Loucy (cell line): ENCODE data around the gene KIAA0825.

ENCODE experiments used
- H2AFZ ChIP-seq: fragments of 200-600 bp; sonication (generic); 2 replicates; pipeline ENCODE4 v1.6.0; 2016; ENCODE audit warnings: antibody characterized with exemption, mild to moderate bottlenecking, low read length, moderate library complexity
- H3F3A ChIP-seq: fragments of 200-600 bp; 2 replicates; pipeline ENCODE4 v1.6.0; 2016; ENCODE audit warnings: antibody characterized with exemption, low read depth, mild to moderate bottlenecking
- H3K27me3 ChIP-seq: fragments of 200-600 bp; sonication (generic); 2 replicates; pipeline ENCODE4 v1.6.1; 2014; ENCODE audit warnings: low read length, mild to moderate bottlenecking; ENCODE audit not compliant: insufficient read depth, poor library complexity, severe bottlenecking
- H3K36me3 ChIP-seq: fragments of 200-600 bp; sonication (generic); 2 replicates; pipeline ENCODE4 v1.6.1; 2016; ENCODE audit warnings: low read length; ENCODE audit not compliant: insufficient read depth
- H3K4me1 ChIP-seq: fragments of 200-600 bp; sonication (generic); 2 replicates; pipeline ENCODE4 v1.5.1; 2014; ENCODE audit warnings: low read length, mild to moderate bottlenecking; ENCODE audit not compliant: insufficient read depth, poor library complexity, severe bottlenecking
- H3K4me2 ChIP-seq: fragments of 200-600 bp; sonication (generic); 2 replicates; pipeline ENCODE4 v1.6.0; 2014; ENCODE audit warnings: antibody characterized with exemption, low read length, low read depth, mild to moderate bottlenecking; ENCODE audit not compliant: poor library complexity, severe bottlenecking
- H3K4me3 ChIP-seq: fragments of 200-600 bp; sonication (generic); 2 replicates; pipeline ENCODE4 v1.5.1; 2014; ENCODE audit warnings: low read length, mild to moderate bottlenecking, mixed read lengths; ENCODE audit not compliant: poor library complexity, severe bottlenecking
- H3K79me2 ChIP-seq: fragments of 200-600 bp; sonication (generic); 2 replicates; pipeline ENCODE4 v1.6.1; 2014; ENCODE audit warnings: low read length; ENCODE audit not compliant: insufficient read depth
- H3K9ac ChIP-seq: fragments of 200-600 bp; sonication (generic); 2 replicates; pipeline ENCODE4 v1.6.0; 2014; ENCODE audit warnings: mild to moderate bottlenecking, low read depth, low read length, moderate library complexity; ENCODE audit not compliant: poor library complexity, severe bottlenecking
- H3K9me2 ChIP-seq: fragments of 200-600 bp; sonication (generic); replicated peaks from 2 replicates; pipeline ENCODE4 v1.6.1; 2016; ENCODE audit warnings: low read depth, low read length, mixed read lengths
- H3K9me3 ChIP-seq: fragments of 200-600 bp; sonication (generic); 2 replicates; pipeline ENCODE4 v1.6.1; 2014; ENCODE audit warnings: mild to moderate bottlenecking, antibody characterized with exemption, low read length, low read depth; ENCODE audit not compliant: insufficient read depth
- H4K20me1 ChIP-seq: fragments of 200-600 bp; sonication (generic); 2 replicates; pipeline ENCODE4 v1.6.0; 2014; ENCODE audit warnings: antibody characterized with exemption, low read length, mild to moderate bottlenecking; ENCODE audit not compliant: insufficient read depth, poor library complexity, severe bottlenecking
- EZH2phosphoT487 ChIP-seq: fragments of 200-600 bp; IDR thresholded peaks from 2 replicates; pipeline ENCODE4 v1.6.1; 2018; ENCODE audit warnings: antibody characterized with exemption, mild to moderate bottlenecking, moderate library complexity, borderline replicate concordance
- TF ChIP-seq, protein P1 (sequence below): fragments of 200-600 bp; sonication (generic); conservative IDR thresholded peaks from 2 replicates; pipeline ENCODE4 v1.5.1; 2014; ENCODE audit warnings: mild to moderate bottlenecking, antibody characterized with exemption, low read length

Gene KIAA0825

DNA sequence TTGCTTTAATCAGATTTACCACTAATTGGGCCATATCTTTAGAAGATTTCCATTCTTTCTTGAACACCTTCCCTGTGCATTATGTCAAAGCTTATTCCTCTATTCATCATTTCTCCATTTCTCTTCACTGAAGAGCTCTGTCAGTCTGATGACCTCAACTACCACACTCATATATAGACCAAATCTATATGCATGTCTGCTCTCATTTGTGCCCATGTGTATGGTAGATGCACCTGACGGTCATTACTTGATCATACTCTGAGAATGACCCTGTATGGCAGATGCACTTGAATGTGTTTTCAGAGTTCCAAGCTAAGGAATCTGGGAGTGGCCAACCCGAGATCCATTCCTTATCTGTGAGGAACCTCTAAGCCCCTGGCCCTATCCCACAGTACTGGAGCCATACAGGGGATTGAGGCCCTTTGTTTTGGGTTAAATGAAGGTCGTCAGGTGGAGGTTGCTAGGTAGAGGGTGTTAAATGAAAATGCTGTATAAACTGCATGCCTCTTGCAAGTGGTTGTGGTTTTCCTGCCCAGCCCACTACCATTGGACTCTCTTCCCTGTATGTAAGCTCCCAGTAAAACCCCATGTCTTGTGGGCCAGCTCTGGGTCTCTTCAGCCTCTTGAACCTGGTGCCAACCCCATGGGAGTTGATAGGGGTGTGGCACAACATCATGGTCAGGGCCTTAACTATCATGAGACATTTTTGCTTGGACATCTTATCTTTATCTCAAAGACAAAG is 229.5 kb downstream of the KIAA0825 start:
- H3K9ac ChIP-seq = no peak overlapping the region
- no peak overlapping the region for H2AFZ ChIP-seq
- H3K9me2 ChIP-seq = no peaks in the 10 kb centered on the region
- H3K4me2 ChIP-seq = peak overlapping the region; percentile 27
- H4K20me1 ChIP-seq = no peaks in the 10 kb centered on the region
- TF ChIP-seq, protein P1, sequence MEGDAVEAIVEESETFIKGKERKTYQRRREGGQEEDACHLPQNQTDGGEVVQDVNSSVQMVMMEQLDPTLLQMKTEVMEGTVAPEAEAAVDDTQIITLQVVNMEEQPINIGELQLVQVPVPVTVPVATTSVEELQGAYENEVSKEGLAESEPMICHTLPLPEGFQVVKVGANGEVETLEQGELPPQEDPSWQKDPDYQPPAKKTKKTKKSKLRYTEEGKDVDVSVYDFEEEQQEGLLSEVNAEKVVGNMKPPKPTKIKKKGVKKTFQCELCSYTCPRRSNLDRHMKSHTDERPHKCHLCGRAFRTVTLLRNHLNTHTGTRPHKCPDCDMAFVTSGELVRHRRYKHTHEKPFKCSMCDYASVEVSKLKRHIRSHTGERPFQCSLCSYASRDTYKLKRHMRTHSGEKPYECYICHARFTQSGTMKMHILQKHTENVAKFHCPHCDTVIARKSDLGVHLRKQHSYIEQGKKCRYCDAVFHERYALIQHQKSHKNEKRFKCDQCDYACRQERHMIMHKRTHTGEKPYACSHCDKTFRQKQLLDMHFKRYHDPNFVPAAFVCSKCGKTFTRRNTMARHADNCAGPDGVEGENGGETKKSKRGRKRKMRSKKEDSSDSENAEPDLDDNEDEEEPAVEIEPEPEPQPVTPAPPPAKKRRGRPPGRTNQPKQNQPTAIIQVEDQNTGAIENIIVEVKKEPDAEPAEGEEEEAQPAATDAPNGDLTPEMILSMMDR = no peak
- TF ChIP-seq EZH2phosphoT487 = no peak
- H3K9me3 ChIP-seq = no peaks in the 10 kb centered on the region
- peaks cover 14% of the 10 kb centered on the region for H3K4me1 ChIP-seq
- H3K36me3 ChIP-seq = no peaks in the 10 kb centered on the region
- no peaks in the 10 kb centered on the region for H3F3A ChIP-seq
- H3K4me3 ChIP-seq = no peak overlapping the region
- no peaks in the 10 kb centered on the region for H3K27me3 ChIP-seq
- H3K79me2 ChIP-seq = no peaks in the 10 kb centered on the region

DNA sequence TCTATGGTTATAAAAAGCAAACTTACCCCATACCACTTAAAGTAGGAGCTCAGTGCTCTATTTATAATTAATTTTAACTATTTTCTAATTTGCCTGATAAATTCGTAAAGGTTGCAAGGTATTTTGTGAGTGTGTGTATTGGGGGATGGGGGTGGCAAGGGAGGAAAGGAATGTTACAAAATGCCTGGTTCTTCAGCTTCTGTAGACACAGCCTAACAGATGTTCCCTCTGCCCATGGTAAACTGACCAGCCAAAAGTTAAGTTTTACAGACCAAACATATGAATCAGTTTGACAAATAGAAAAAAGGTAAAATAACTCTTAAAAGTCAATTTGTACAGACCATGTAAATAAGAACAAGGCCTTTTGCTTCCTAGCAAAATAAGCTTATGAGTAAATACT is 232.6 kb downstream of the KIAA0825 start:
- no peaks in the 10 kb centered on the region for H3K9me3 ChIP-seq
- H3K4me3 ChIP-seq = no peak overlapping the region
- H3K27me3 ChIP-seq = no peaks in the 10 kb centered on the region
- no peaks in the 10 kb centered on the region for H3K36me3 ChIP-seq
- H3K4me2 ChIP-seq = no peak overlapping the region
- no peaks in the 10 kb centered on the region for H4K20me1 ChIP-seq
- H3K4me1 ChIP-seq = peaks cover 14% of the 10 kb centered on the region
- H2AFZ ChIP-seq = no peak overlapping the region
- H3F3A ChIP-seq = no peaks in the 10 kb centered on the region
- H3K9me2 ChIP-seq = no peaks in the 10 kb centered on the region
- H3K9ac ChIP-seq = no peak overlapping the region
- no peaks in the 10 kb centered on the region for H3K79me2 ChIP-seq
- TF ChIP-seq, protein P1 = no peak
- TF ChIP-seq EZH2phosphoT487 = no peak

DNA sequence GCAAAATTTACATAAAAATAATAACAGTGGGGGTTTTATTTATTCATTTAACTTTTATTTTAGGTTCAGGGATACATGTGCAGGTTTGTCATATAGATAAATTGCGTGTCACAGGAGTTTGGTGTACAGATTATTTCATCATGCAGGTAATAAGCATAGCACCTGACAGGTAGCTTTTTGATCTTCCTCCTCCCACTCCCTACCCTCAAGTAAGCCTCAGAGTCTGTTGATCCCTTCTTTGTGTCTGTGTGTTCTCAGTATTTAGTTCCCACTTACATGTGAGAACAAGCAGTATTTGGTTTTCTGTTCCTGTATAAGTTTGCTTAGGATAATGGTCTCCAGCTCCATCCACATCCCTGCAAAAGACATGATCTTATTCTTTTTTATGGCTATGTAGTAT is 240.3 kb downstream of the KIAA0825 start:
- Histone ChIP-seq H4K20me1 (no peaks in the 10 kb centered on the region), H3K4me3 (no peak overlapping the region), H3K4me1 (no peaks in the 10 kb centered on the region), H3K36me3 (no peaks in the 10 kb centered on the region), H2AFZ (no peak overlapping the region), H3K9ac (no peak overlapping the region), H3K79me2 (no peaks in the 10 kb centered on the region), H3K9me3 (no peaks in the 10 kb centered on the region), H3K9me2 (no peaks in the 10 kb centered on the region), H3F3A (no peaks in the 10 kb centered on the region), H3K27me3 (no peaks in the 10 kb centered on the region), H3K4me2 (no peak overlapping the region)
- TF ChIP-seq, protein P1 = no peak
- no peak for TF ChIP-seq EZH2phosphoT487
